HG02938 (cell line): ENCODE measurements around the gene PDCD10.

Source experiments
- ATAC-seq: cut with Tn5 transposase; IDR thresholded peaks from one replicate; pipeline ENCODE4 v1.9.1; 2021; ENCODE audit warnings: mild to moderate bottlenecking, moderate library complexity; ENCODE audit not compliant: unreplicated experiment

The PDCD10 gene

DNA sequence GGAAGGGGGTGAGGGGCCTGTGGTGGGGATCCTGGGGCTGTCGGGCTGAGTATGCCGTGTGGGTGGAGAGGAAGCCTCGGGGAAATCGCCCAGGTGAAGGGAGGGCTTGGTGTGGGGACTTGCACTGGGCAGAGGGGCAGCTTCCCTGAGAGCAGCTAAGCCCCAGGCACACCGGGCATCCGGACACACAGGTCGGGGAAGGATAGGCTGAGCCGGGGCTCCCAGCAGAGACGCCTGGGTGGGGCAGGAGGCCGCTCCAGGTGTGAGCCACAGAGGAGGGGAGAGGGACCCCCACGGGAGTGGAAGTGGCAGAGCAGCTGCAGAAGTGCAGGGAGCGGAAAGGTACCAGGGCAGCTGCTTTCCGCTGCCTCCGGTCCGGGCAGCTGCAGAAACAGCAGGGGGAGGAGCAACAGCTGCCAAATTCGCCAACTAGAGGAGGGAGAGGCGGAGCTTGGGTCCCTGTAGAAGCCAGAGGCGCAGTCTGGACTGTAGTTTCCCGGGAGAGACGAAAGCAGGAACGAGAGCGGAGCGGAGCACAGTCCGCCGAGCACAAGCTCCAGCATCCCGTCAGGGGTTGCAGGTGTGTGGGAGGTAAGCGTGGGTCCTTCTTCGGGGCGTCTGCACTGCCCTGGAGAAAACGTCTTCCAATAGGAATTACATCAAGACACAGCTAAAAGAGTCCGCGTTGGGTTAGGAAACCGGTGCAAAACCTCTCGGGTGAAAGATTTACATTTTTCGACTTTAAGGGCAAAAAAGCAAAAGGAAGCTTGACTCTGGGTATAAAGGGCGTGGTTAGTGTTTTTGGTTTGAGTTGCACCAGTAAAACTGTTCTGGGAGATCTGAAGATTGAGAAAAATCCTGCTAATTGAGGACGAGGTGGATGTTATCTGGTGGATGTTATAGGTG is 794 bp upstream of the PDCD10 start, which contains the start of gene SERPINI1:
SERPINI1 (plus strand) TSS at position 489 of the 906 bp plus-strand sequence. CDS start 53,408 bp downstream, outside the sequence.
- peak; percentile 56 for ATAC-seq

- ATAC-seq, result no peak
These were observed 663 bp downstream of the PDCD10 start for GRCh38 chr3:167733961-167734497.

DNA sequence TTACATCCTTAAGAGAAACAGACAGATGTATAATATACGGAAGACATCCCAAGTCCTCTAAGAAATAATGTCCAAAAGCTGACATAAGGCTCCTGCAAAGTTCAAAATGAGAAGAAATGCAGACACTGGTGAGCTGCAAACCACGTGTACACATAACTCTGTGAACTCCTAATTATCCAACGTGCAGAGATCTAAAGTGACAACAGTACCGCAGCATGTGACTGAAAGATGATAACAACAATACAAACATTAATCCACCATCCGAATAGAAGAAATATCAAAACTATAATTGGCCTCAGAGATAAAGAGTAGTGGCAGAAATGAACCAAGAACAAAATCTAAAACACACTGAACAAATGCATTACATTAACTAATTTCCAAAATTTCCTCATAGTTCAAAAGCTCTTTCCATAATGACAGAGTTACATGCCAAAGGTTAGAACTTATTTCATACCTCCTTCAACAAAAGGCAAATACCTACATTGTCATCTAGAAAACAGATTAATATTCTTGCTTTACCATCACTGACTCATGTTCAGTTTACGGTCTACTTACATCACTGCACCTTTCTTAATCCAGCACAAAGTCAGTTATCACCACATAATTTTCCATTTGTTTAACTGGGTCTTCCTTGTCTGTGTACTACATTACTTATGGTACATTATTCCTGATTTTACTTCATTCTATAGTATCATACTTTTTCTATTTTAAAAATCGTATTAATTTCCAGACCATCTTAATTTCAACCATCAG is 2.2 kb downstream of the PDCD10 start:
- no peak for ATAC-seq

DNA sequence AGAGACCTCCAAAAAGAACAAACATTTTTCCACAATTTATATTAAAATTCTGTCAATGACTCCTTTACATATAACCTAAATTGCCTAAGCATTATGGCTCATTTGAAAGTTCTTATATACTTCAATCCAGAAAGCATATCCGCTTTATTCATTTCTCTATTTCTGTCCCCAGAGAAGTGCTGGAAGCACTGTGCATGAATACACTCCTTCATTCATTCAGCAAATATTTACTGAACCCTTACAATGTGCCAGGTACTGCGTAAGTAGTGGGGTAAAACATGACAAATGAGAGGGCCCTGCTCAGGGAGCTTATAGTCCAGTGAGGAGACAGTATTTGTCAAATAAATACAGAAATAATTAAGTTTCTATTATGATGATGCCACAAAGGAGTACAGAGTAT is 3.3 kb downstream of the PDCD10 start:
- ATAC-seq, result no peak

DNA sequence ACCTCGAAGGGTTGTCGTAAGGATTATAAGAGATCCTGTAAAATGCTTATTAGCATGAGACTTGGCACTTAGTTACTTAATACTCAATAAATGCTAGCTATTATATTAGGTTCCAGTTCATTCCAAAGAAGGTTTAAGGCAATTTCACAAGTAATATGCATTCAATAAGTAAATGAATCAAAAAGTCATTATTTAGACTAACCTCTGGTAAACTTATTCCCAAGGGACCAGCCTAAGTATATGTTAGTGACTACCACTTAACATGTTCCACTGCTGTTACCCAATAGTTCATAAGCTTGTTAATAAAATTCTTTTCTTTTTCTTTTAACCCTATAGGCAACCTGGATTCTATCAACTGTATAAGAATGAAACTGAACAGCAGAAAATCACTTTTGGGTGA is 5.1 kb downstream of the PDCD10 start:
- ATAC-seq, result no peak

DNA sequence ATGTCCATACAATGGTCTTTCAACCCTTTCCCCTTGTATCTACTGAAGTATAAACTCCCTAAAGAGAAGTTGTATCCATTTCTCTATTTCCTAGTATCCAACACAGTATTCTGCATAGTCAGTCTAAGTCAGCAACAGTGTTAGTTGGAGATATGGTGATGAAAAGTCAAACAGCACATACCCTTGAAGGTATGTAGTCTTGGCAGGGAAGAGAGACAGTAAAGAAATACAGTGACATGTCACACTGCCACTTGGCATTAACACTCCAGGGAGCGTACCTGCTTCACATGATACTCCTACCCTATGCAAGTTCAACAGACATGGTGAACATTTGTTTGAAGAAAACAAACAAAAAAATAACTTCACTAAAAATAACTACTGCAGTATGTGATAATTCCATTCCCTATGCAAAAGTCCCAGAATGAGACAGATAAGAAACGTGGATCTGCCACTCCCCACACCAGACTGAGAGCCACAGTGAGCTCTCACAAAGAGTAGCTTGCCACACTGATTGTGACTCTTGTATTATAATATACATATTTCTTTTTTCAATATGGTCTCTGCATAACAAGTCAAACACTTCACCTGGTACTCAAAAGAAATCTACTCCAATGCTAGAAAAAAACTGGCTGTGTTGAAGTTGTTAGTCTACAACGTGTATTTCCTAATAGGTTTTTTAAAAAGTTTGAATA is 5.9 kb downstream of the PDCD10 start:
- ATAC-seq, result no peak

DNA sequence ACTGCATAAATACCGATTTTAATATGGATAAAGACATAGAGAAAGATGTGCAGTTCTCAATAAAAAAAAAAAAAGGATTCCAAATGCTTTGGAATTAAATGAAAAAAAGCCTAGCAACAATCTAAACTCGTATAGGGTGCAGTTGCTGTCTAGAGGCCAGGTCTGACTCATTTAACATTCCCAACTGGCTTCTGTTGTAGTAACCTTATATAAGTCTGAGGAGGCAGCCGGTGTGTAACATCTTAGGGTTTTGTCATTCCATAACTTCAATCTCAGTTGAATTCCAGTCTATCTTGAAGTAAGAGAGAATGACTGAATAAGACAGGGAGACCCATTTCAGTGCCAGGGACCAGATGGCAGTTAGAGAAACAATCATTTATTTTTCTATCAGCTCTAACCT is 6.5 kb downstream of the PDCD10 start:
- ATAC-seq, result no peak

DNA sequence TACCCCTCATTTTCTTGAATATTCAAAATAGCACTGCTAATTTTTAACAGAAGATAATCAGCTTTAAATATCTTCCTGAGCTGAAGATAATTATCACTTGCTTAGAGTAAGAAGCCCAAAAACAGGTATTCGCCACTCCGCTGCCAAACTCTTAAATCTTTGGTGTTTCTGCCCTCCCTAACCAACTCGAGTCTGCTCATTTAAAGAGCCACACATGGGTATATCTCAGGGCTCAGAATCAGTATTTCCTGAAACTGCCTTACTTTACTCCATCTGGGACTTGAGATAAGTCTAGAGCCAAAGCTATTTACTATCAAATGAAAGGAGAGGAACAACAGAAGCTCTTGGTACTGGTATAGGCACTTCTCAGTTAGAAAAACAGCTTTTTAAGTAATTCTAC is 10.8 kb downstream of the PDCD10 start:
- ATAC-seq, result no peak

DNA sequence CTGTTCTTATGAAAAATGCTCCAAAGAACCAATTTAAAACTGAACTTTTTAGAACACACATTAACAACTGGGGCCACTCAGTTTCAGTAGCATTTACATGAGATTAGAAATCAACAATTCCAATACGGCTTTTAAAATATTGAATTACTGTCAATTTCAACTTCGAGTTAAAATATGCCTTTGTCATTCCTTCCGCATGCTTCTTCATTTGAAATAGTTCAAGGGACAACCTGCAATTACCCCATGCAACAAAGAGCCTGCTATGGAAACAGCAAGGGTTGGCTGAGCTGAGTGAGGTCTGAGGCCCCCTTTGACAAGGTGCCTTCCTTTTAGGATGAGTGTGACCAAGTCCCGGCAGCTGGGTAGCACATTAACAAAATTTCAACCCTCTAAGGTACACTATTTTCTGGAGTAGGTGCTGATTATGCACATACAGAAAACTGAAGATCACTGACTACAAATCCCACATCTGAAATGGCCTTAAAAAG is 11.6 kb downstream of the PDCD10 start:
- ATAC-seq, result no peak

DNA sequence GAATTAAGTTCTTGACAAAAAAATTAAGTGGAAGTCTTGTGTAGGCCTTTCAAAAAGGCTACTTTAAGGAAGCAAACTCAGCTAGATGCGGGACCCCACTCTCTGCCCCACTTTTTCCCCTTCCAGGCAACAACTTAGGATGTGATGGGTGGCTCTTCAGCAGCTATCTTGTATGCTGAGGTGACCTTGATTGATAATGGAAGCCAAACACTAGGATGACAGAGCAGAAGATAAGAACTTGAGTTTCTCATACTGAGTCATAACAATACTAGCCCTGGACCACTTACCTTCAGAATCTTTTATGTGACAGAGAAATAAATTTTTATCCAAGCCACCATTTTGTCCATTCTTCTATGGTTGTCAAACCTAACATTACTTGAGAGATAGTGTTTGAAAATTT is 16.1 kb downstream of the PDCD10 start:
- no peak for ATAC-seq

DNA sequence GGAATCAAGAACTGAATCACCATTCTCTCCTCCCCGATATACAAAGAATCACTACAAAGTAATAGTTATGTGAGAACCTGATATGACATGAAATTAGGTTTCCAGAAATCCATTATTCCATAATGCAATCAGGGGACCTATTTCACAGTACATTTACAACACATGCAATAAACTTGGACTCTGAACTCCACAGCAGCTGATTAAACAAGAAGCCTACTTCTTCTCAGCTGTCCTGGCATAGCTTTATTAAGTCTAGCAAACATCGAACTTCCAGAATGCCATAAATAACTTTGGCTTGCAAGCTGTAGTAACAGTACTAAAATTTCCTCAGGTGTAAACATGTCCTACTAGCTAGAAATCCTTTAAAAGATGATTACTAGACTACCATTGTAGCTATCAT is 17.8 kb downstream of the PDCD10 start:
- no peak for ATAC-seq

DNA sequence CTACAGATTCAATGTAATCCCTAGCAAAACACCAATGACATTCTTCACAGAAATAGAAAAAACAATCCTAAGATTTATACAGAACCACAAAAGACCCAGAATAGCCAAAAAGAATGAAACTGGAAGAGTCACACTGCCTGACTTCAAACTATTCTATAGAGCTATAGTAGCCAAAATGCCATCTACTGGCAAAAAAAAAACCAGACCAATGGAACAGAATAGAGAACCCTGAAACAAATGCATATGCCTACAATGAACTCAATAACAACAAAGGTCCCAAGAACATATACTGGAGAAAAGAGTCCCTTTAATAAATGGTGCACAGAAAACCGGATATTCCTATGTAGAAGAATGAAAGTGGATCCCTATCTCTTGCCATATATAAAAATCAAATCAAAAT is 19.8 kb downstream of the PDCD10 start:
- ATAC-seq, result no peak

DNA sequence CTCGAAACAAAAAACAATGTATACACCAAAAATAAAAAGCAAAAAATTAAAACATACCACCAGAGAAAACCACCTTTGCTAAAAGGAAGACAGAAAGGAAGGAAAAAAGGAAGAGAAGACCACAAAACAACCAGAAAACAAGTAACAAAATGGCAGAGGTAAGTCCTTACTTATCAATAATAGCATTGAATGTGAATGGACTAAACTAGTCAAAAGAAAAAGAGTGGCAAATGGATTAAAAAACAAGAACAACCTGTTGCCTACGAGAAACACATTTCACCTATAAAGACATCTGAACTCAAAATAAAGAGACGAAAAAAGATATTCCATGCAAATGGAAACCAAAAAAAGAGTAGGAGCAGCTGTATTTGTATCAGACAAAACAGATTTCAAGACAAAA is 22.2 kb downstream of the PDCD10 start:
- ATAC-seq, result no peak

GRCh38 chr3:167711439-167711838 is 23.3 kb downstream of the PDCD10 start:
- ATAC-seq, result no peak

- no peak for ATAC-seq
These were observed 24.1 kb downstream of the PDCD10 start for GRCh38 chr3:167710552-167710951.

DNA sequence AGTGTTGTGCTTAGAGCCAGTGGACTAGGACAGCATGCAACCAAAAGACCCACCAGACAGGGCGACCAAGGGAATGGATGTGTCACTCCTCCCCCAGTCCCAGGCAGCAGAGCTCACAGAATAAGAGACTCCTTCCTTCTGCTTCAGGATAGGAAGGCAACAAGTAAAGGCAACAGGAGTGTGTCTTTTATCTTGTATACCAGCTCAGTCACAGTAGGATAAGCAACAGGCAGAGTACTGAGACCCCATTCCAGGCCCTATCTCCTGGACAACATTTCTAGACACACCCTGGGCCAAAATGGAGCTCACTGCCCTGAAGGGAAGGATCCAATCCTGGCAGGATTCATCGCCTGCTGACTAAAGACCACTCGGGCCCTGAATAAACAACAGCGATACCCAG is 25.0 kb downstream of the PDCD10 start:
- no peak for ATAC-seq

DNA sequence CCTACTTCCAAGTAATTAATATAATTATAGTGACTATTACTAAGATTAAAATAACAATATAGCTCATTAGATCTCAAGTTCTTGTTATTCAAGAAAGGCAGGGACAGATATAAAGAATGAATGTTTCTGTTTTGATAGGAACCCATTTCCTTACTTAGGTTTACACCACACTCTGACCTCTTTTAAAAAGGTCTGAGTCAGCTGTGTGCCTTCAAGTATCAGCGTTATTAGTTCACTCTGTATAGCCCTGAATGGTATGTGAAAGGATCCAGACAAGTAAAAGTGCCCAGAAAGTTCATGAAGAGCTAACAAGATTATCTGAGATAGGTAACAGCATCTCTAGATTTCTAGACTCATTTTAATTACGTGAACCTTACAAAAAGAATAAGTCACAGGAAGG is 28.9 kb downstream of the PDCD10 start:
- no peak for ATAC-seq

GRCh38 chr3:167700926-167701325 is 33.8 kb downstream of the PDCD10 start:
- ATAC-seq, result no peak

DNA sequence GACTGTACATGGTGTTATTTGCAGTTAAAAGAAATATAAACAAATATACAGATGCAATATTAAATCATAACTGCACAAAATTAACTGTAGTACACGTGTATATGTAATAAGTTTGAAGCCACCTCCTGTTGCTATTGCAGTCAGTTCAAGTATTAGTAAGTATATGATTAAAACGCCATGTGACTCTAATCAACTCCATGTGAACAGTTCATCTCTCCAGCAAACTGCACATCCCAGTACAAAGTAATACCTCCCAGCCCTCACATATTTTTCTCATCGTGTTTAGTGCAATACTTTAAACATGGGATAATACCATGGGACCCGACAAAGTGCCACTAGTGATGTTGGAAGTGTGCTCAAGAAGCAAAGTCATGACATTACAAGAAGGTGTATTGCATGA is 34.6 kb downstream of the PDCD10 start:
- ATAC-seq, result no peak

- ATAC-seq, result no peak
These were observed 40.6 kb downstream of the PDCD10 start for GRCh38 chr3:167694121-167694520.

GRCh38 chr3:167691366-167691765 is 43.3 kb downstream of the PDCD10 start:
- ATAC-seq, result peak; percentile 100
